Astrocyte of the cerebellum (primary cell): ENCODE results near the gene ATPAF1.
A peak's percentile ranks its signal among the peaks of the same experiment; 100 is the strongest.

Experiments
- DNase-seq: peaks from one replicate; pipeline ENCODE4 v3.0.0-alpha.2; 2011; ENCODE audit warnings: low read depth
- H3K4me3 ChIP-seq: 2 replicates; pipeline ENCODE4 v1.5.1; 2011; ENCODE audit warnings: mild to moderate bottlenecking, low read depth, low read length, moderate library complexity
- CTCF ChIP-seq: IDR thresholded peaks from 2 replicates; pipeline ENCODE4 v1.5.1; 2012; ENCODE audit warnings: low read length, low read depth, moderate library complexity, mild to moderate bottlenecking; ENCODE audit errors: missing control alignments
- in situ Hi-C: cut with HindIII; loops from 2 replicates; pipeline ENCODE4 v1.10.0; 2017; ENCODE audit warnings: low sequenced_read_pairs

Gene ATPAF1

DNA sequence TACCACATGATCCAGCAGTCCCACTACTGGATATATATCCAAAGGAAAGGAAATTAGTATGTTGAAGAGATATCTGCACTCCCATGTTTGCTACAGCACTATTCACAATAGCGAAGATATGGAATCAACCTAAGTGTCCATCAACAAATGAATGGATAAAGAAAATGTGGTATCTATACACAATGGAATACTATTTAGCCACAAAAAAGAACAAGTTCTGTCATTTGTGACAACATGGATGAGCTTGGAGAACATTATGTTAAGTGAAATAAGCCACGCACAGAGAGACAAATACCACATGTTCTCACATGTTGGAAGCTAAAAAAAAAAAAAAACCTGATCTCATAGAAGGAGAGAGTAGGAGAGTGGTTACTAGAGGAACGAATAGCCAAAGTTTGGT lies 17.7 kb downstream of the ATPAF1 start:
- H3K4me3 ChIP-seq: no peak overlapping the region
- DNase-seq: no peak
- in situ Hi-C loops: no loop called here
- TF ChIP-seq CTCF: no peak

- H3K4me3 ChIP-seq: no peak overlapping the region
- in situ Hi-C loops: no loop called here
Measured at GRCh38 chr1:46649764-46650163, 18.4 kb downstream of the ATPAF1 start.

GRCh38 chr1:46647611-46648010 lies 20.6 kb downstream of the ATPAF1 start:
- H3K4me3 ChIP-seq: no peak overlapping the region
- TF ChIP-seq CTCF: no peak
- DNase-seq: no peak
- in situ Hi-C loops: no loop called here

More at GRCh38 chr1:46649764-46650163, 18.4 kb downstream of the ATPAF1 start:
- no peak for DNase-seq
- no peak for TF ChIP-seq CTCF

DNA sequence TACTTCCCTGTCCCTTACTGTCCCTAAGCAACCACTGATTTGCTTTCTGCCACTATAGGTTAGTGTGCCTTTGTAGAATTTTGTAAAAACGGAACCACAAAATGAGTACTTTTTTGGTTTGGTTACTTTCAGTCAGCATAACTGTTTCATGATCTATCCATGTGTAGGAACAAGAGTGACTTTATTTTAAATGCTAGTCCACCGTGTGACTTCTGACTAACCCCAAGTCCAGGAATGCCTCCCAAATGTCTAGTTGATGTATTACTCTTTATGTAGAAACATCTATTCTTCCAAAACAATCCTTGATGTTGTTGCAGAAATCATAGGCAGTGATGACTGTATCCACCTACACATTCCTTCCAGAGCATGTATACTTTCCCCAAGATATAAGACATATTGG lies 21.3 kb downstream of the ATPAF1 start:
- no peak for DNase-seq
- in situ Hi-C loops: no loop called here

DNA sequence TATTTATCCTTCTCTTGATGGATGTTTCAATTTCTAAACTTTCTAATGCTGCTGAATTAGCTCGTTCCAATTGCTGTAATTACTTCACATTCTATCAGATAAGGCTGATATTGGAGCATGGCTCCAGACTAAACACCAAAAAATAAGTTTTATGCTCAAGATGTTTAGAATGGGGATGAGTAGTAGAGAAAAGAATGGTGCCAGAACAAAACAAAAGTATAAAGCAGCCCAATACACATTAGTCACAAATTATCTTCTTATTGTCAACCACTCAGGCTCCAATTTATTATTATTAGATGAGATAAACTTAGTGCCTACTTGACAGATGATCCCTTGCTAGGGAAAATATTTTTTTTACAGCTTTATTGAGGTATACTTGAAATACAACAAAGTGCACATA lies 21.8 kb downstream of the ATPAF1 start:
- H3K4me3 ChIP-seq: no peak overlapping the region
- TF ChIP-seq CTCF: no peak
- DNase-seq: no peak
- in situ Hi-C loops: no loop called here

More for the DNA sequence above, 21.3 kb downstream of the ATPAF1 start:
- no peak for TF ChIP-seq CTCF
- no peak overlapping the region for H3K4me3 ChIP-seq

DNA sequence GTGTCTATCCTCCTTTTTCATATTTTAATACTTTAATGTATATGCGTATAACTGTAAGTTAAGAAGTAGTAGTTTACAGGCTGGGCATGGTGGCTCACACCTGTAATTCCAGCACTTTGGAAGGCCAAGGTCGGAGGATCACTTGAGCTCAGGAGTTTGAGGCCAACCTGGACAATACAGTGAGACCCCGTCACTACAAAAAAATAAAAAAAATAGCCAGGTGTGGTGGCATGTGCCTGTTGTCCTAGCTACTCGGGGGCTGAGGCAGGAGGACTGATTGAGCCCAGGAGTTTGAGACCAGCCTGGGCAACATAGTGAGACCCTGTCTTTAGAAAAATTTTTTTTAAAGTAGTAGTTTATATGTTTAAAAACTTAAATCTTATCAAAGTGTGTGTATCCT lies 22.3 kb downstream of the ATPAF1 start:
- in situ Hi-C loops: no loop called here
- no peak for TF ChIP-seq CTCF
- H3K4me3 ChIP-seq: no peak overlapping the region
- DNase-seq: no peak

DNA sequence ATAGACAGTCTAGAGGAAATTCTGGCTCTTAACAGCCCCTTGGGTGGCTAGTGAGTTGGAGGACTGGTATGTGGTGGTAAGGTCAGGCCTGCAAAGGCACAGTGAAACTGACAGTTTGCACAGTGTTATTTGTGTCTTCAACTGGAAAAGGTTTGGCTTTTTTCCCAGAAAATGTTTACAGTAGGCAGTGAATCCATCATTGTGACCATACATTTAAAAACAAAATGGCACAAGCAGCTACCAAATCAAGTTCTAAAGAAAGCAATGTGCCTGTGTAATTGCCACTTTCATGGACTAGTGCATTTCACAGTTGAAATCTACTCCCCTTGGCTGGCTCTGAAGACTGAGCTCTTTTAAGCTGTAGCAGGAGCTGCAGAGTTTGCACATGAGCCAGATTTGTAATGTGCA lies 24.8 kb downstream of the ATPAF1 start:
- TF ChIP-seq CTCF: no peak
- DNase-seq: peak; percentile 76
- no peak overlapping the region for H3K4me3 ChIP-seq
- in situ Hi-C loops: no loop called here
